RPMI7951 (cell line): ENCODE data around the gene ZFP2. TPM values are rescaled to one million over a fixed set of nuclear protein-coding genes. Genes with fewer than 3 reads are reported as not detected.

Experiments used
- DNase-seq: peaks from one replicate; pipeline ENCODE4 v3.0.0-alpha.2; 2012; ENCODE audit warnings: low read depth
- total RNA-seq: library from RNA; depleted of rRNA; stranded (reverse); fragments of >200 nt; shearing (Covaris generic); gene quantifications from 2 replicates; pipeline ENCODE4 v1.2.3, GENCODE V29; 2014; rRNA removed

Gene ZFP2
- total RNA-seq, 1 experiment from 2014 or later, result not detected

GRCh38 chr5:178981381-178981780 lies 85.7 kb downstream of the ZFP2 start:
- no peak for DNase-seq

Other genes with a start within 250 kb of the ZFP2 start
- gene ZNF354A, start 165.3 kb upstream of the ZFP2 start, total RNA-seq, result 5.0 and 7.7 TPM in 2 replicates
- gene ZNF354B, start 36.0 kb upstream of the ZFP2 start, total RNA-seq, result 2.6 and 6.1 TPM in 2 replicates
- gene ZNF454, start 45.3 kb downstream of the ZFP2 start, total RNA-seq, result not detected in 2 replicates
- gene GRM6, start 99.4 kb downstream of the ZFP2 start, total RNA-seq, result not detected in 2 replicates
- gene ZNF879, start 127.9 kb downstream of the ZFP2 start, total RNA-seq, result 2.4 and 2.5 TPM in 2 replicates
- gene ZNF354C, start 164.5 kb downstream of the ZFP2 start, total RNA-seq, result 2.3 and 2.5 TPM in 2 replicates